ENCODE measurements around the gene SNAP91. TPM values are rescaled to one million over a fixed set of nuclear protein-coding genes. Genes with fewer than 3 reads are reported as not detected.

Gene SNAP91
- polyA plus RNA-seq, 1 donor from 2014 or later, result 88.6 TPM

DNA sequence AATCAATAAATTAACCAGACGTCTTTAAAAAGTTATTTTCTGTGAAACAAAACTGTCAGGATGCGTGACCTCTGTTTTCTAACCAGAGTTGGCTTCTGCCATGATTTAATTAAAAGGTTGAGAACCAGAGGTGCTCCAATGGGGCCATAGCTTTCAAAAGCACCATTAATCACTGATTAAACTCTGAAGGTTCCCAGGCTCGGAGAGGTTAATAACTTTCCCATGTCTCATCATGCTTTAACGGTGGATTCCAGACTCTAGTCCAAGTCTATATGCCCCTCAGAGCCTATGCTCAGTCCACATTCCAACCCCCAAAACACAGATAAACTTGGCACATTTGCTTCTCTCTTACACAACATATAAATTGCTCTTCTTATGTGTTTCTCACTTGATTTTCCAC, 95.5 kb downstream of the SNAP91 start:
- H3K79me2 ChIP-seq (replicated peaks; ENCODE audit: insufficient read depth, low read length), result no peaks in the 10 kb centered on the region
- H3F3A ChIP-seq (ENCODE audit: insufficient read depth, low read length, poor library complexity, severe bottlenecking), result no peaks in the 10 kb centered on the region
- H3K27me3 ChIP-seq (ENCODE audit: insufficient read depth, low read depth, low read length), result no peaks in the 10 kb centered on the region
- no peak overlapping the region for H3K4me3 ChIP-seq (ENCODE audit: low read length)
- no peak overlapping the region for H3K4me2 ChIP-seq (ENCODE audit: low read length)
- H4K20me1 ChIP-seq (ENCODE audit: insufficient read depth), result no peaks in the 10 kb centered on the region
- no peaks in the 10 kb centered on the region for H3K9me2 ChIP-seq (ENCODE audit: insufficient read depth, low read length)
- H3K9me3 ChIP-seq (ENCODE audit: low read length), result no peaks in the 10 kb centered on the region
- no peaks in the 10 kb centered on the region for H3K36me3 ChIP-seq (ENCODE audit: insufficient read depth, low read length)
- TF ChIP-seq POLR2AphosphoS5 (IDR thresholded peaks at IDR 0.05), result no peak
- no peak for TF ChIP-seq TAF1 (IDR thresholded peaks at IDR 0.05; ENCODE audit: low read depth)
- no peak overlapping the region for H2AFZ ChIP-seq (ENCODE audit: low read depth, low read length)
- H3K9ac ChIP-seq (ENCODE audit: low read length), result no peak overlapping the region
- no peak overlapping the region for H3K27ac ChIP-seq (ENCODE audit: low read length)

DNA sequence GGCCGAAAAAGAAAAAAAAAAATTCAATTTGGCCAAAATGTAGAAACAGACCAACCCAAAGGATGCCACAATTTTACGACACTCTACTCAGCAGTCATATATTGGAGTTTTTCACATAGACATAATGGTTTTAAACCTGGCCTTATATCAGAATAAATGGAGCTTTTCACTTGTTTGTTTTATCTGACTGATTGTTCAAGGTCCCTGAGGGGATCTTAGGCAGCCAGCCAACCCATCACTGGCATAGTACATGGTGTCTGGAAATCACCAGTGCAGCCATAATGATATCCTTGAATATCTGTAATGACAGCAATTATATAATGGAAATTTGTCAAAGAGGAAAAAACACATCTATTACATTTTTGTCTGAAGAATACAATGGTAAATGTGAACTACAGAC, 99.7 kb downstream of the SNAP91 start:
- Histone ChIP-seq H3K4me3 (ENCODE audit: low read length) (no peak overlapping the region), H4K20me1 (ENCODE audit: insufficient read depth) (no peaks in the 10 kb centered on the region)
- TF ChIP-seq, protein P1, sequence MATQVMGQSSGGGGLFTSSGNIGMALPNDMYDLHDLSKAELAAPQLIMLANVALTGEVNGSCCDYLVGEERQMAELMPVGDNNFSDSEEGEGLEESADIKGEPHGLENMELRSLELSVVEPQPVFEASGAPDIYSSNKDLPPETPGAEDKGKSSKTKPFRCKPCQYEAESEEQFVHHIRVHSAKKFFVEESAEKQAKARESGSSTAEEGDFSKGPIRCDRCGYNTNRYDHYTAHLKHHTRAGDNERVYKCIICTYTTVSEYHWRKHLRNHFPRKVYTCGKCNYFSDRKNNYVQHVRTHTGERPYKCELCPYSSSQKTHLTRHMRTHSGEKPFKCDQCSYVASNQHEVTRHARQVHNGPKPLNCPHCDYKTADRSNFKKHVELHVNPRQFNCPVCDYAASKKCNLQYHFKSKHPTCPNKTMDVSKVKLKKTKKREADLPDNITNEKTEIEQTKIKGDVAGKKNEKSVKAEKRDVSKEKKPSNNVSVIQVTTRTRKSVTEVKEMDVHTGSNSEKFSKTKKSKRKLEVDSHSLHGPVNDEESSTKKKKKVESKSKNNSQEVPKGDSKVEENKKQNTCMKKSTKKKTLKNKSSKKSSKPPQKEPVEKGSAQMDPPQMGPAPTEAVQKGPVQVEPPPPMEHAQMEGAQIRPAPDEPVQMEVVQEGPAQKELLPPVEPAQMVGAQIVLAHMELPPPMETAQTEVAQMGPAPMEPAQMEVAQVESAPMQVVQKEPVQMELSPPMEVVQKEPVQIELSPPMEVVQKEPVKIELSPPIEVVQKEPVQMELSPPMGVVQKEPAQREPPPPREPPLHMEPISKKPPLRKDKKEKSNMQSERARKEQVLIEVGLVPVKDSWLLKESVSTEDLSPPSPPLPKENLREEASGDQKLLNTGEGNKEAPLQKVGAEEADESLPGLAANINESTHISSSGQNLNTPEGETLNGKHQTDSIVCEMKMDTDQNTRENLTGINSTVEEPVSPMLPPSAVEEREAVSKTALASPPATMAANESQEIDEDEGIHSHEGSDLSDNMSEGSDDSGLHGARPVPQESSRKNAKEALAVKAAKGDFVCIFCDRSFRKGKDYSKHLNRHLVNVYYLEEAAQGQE (IDR thresholded peaks at IDR 0.05; ENCODE audit: borderline replicate concordance), result no peak
- TF ChIP-seq RAD21 (conservative IDR thresholded peaks at IDR 0.05), result no peak

GRCh38 chr6:83605517-83605916, 103.4 kb downstream of the SNAP91 start:
- H3K79me2 ChIP-seq (replicated peaks; ENCODE audit: insufficient read depth, low read length), result no peaks in the 10 kb centered on the region
- H3K9me3 ChIP-seq (ENCODE audit: low read length), result no peaks in the 10 kb centered on the region
- H3F3A ChIP-seq (ENCODE audit: insufficient read depth, low read length, poor library complexity, severe bottlenecking), result no peaks in the 10 kb centered on the region
- no peaks in the 10 kb centered on the region for H3K9me2 ChIP-seq (ENCODE audit: insufficient read depth, low read length)
- H3K4me2 ChIP-seq (ENCODE audit: low read length), result no peak overlapping the region
- no peak overlapping the region for H2AFZ ChIP-seq (ENCODE audit: low read depth, low read length)
- H3K27me3 ChIP-seq (ENCODE audit: insufficient read depth, low read depth, low read length), result no peaks in the 10 kb centered on the region
- no peak overlapping the region for H3K27ac ChIP-seq (ENCODE audit: low read length)
- H3K9ac ChIP-seq (ENCODE audit: low read length), result no peak overlapping the region
- TF ChIP-seq, protein P2, sequence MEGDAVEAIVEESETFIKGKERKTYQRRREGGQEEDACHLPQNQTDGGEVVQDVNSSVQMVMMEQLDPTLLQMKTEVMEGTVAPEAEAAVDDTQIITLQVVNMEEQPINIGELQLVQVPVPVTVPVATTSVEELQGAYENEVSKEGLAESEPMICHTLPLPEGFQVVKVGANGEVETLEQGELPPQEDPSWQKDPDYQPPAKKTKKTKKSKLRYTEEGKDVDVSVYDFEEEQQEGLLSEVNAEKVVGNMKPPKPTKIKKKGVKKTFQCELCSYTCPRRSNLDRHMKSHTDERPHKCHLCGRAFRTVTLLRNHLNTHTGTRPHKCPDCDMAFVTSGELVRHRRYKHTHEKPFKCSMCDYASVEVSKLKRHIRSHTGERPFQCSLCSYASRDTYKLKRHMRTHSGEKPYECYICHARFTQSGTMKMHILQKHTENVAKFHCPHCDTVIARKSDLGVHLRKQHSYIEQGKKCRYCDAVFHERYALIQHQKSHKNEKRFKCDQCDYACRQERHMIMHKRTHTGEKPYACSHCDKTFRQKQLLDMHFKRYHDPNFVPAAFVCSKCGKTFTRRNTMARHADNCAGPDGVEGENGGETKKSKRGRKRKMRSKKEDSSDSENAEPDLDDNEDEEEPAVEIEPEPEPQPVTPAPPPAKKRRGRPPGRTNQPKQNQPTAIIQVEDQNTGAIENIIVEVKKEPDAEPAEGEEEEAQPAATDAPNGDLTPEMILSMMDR (IDR thresholded peaks at IDR 0.05; ENCODE audit: poor library complexity, severe bottlenecking), result no peak
- TF ChIP-seq EZH2 (IDR thresholded peaks at IDR 0.05; ENCODE audit: borderline replicate concordance, insufficient read depth, low read length, poor library complexity, severe bottlenecking), result no peak
- TF ChIP-seq, protein P1 (IDR thresholded peaks at IDR 0.05; ENCODE audit: borderline replicate concordance), result no peak
- TF ChIP-seq TAF1 (IDR thresholded peaks at IDR 0.05; ENCODE audit: low read depth), result no peak
- TF ChIP-seq EP300 (conservative IDR thresholded peaks at IDR 0.05; ENCODE audit: poor library complexity, severe bottlenecking), result no peak
- no peak for TF ChIP-seq SMC3 (conservative IDR thresholded peaks at IDR 0.05; ENCODE audit: poor library complexity)
- TF ChIP-seq RAD21 (conservative IDR thresholded peaks at IDR 0.05), result no peak
- no peak for TF ChIP-seq POLR2AphosphoS5 (IDR thresholded peaks at IDR 0.05)
- no peaks in the 10 kb centered on the region for H4K20me1 ChIP-seq (ENCODE audit: insufficient read depth)
- H3K36me3 ChIP-seq (ENCODE audit: insufficient read depth, low read length), result peaks cover 20% of the 10 kb centered on the region
- H3K4me3 ChIP-seq (ENCODE audit: low read length), result no peak overlapping the region

More for the DNA sequence above, 99.7 kb downstream of the SNAP91 start:
- no peak overlapping the region for H3K4me2 ChIP-seq (ENCODE audit: low read length)
- peaks cover 6% of the 10 kb centered on the region for H3K36me3 ChIP-seq (ENCODE audit: insufficient read depth, low read length)
- H3K27me3 ChIP-seq (ENCODE audit: insufficient read depth, low read depth, low read length), result no peaks in the 10 kb centered on the region
- no peaks in the 10 kb centered on the region for H3F3A ChIP-seq (ENCODE audit: insufficient read depth, low read length, poor library complexity, severe bottlenecking)
- H3K9me3 ChIP-seq (ENCODE audit: low read length), result no peaks in the 10 kb centered on the region
- H3K27ac ChIP-seq (ENCODE audit: low read length), result no peak overlapping the region
- no peak overlapping the region for H3K9ac ChIP-seq (ENCODE audit: low read length)
- H3K79me2 ChIP-seq (replicated peaks; ENCODE audit: insufficient read depth, low read length), result no peaks in the 10 kb centered on the region
- no peaks in the 10 kb centered on the region for H3K9me2 ChIP-seq (ENCODE audit: insufficient read depth, low read length)
- H2AFZ ChIP-seq (ENCODE audit: low read depth, low read length), result no peak overlapping the region
